ENCODE results near the gene SHOC1.

SHOC1 gene

DNA sequence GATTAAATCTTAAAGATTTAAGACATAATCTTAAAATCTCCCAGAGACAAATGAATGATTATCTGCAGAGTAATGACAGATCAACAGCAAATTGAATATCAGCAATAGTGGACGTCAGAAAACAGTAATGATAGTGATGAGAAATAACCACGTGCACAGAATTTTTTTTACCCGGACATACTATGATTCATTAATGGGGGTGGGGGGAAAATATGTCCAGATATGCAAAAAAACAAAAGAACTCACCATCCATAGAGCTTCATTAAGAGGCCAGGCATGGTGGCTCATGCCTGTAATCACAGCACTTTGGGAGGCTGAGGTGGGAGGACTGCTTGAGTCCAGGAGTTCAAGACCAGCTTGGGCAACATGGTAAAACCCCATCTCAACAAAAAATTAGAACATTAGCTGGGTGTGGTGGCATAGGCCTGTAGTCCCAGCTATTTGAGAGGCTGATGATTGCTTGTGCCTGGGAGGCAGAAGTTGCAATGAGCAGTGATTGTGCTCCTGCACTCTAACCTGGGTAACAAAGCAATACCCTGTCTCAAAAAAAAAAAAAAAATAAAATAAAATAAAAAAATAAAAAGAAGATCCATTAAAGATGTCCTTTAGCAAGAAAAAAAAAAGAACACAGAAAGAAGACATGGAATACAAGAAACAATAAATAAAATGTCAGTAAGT is 30.9 kb upstream of the SHOC1 start:
- Histone ChIP-seq H3K4me1 (ENCODE audit: low read length) (peaks cover 24% of the 10 kb centered on the region), H3K79me2 (ENCODE audit: low read length) (no peaks in the 10 kb centered on the region), H2AFZ (ENCODE audit: low read depth, low read length) (no peak overlapping the region), H3K4me2 (ENCODE audit: low read length) (no peak overlapping the region), H3K27me3 (ENCODE audit: low read depth, low read length) (no peaks in the 10 kb centered on the region), H3K36me3 (replicated peaks; ENCODE audit: low read depth, low read length) (no peaks in the 10 kb centered on the region), H3K9ac (ENCODE audit: low read length) (no peak overlapping the region), H4K20me1 (ENCODE audit: insufficient read depth, low read length) (no peaks in the 10 kb centered on the region), H3K27ac (ENCODE audit: low read length) (no peak overlapping the region), H3K4me3 (ENCODE audit: low read length) (no peak overlapping the region), H3K9me3 (ENCODE audit: insufficient read depth, low read length) (no peaks in the 10 kb centered on the region)
- TF ChIP-seq, protein P1, sequence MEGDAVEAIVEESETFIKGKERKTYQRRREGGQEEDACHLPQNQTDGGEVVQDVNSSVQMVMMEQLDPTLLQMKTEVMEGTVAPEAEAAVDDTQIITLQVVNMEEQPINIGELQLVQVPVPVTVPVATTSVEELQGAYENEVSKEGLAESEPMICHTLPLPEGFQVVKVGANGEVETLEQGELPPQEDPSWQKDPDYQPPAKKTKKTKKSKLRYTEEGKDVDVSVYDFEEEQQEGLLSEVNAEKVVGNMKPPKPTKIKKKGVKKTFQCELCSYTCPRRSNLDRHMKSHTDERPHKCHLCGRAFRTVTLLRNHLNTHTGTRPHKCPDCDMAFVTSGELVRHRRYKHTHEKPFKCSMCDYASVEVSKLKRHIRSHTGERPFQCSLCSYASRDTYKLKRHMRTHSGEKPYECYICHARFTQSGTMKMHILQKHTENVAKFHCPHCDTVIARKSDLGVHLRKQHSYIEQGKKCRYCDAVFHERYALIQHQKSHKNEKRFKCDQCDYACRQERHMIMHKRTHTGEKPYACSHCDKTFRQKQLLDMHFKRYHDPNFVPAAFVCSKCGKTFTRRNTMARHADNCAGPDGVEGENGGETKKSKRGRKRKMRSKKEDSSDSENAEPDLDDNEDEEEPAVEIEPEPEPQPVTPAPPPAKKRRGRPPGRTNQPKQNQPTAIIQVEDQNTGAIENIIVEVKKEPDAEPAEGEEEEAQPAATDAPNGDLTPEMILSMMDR (IDR thresholded peaks at IDR 0.05; ENCODE audit: low read depth, low read length), result no peak
- TF ChIP-seq EZH2phosphoT487 (IDR thresholded peaks at IDR 0.05; ENCODE audit: low read depth), result no peak

DNA sequence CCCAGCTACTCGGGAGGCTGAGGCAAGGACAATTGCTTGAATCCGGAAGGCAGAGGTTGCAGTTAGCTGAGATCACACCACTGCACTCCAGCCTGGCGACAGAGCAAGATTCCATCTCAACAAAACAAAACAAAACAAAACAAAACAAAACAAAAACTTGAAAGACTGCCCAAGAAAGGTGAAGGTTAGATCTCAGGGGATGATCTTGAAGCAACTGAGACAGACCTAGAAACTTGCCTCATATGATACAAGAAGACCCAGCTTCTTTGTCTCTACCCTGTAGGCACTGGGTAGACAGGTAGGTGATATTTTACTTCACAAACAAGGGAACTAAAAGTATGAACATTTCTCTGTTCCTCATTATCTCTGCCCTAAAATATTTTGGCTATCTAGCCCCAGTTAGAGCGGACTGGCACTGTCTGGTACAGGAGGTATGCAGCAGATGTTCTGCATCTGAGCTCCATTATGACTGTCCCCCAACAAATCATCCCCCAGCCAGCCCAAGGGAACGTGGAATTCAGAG is 26.3 kb upstream of the SHOC1 start:
- TF ChIP-seq EZH2phosphoT487 (IDR thresholded peaks at IDR 0.05; ENCODE audit: low read depth), result no peak
- TF ChIP-seq, protein P1 (IDR thresholded peaks at IDR 0.05; ENCODE audit: low read depth, low read length), result no peak
- Histone ChIP-seq H4K20me1 (ENCODE audit: insufficient read depth, low read length) (no peaks in the 10 kb centered on the region), H2AFZ (ENCODE audit: low read depth, low read length) (no peak overlapping the region), H3K4me1 (ENCODE audit: low read length) (peaks cover 22% of the 10 kb centered on the region), H3K79me2 (ENCODE audit: low read length) (no peaks in the 10 kb centered on the region), H3K36me3 (replicated peaks; ENCODE audit: low read depth, low read length) (no peaks in the 10 kb centered on the region), H3K27me3 (ENCODE audit: low read depth, low read length) (no peaks in the 10 kb centered on the region), H3K4me2 (ENCODE audit: low read length) (peak overlapping the region; percentile 53), H3K4me3 (ENCODE audit: low read length) (no peak overlapping the region), H3K9me3 (ENCODE audit: insufficient read depth, low read length) (no peaks in the 10 kb centered on the region), H3K9ac (ENCODE audit: low read length) (peak overlapping the region; percentile 8; the same call in 1 of the 2 replicates), H3K27ac (ENCODE audit: low read length) (peak overlapping the region; percentile 46)

DNA sequence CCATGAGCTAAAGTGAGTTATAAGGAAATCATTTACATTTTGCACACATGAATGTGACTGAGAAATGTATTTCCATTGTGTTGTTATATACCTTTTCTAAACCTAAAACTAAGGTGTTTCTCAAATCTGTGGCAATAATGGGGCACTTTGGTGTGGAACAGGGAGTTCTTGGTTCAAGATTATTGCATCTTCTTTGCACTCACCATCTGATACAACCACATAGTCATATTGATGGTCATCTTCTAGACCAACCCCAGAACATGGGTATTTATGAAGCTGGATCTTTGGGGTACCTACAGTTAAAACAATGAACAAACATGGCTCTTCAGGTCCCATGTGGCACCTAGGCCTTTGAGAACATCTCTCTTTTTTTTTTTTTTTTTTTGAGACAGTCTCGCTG is 24.6 kb upstream of the SHOC1 start:
- Histone ChIP-seq H3K36me3 (replicated peaks; ENCODE audit: low read depth, low read length) (no peaks in the 10 kb centered on the region), H3K9me3 (ENCODE audit: insufficient read depth, low read length) (no peaks in the 10 kb centered on the region), H3K9ac (ENCODE audit: low read length) (no peak overlapping the region), H3K27ac (ENCODE audit: low read length) (no peak overlapping the region), H3K79me2 (ENCODE audit: low read length) (no peaks in the 10 kb centered on the region), H4K20me1 (ENCODE audit: insufficient read depth, low read length) (no peaks in the 10 kb centered on the region), H3K4me3 (ENCODE audit: low read length) (no peak overlapping the region), H3K4me1 (ENCODE audit: low read length) (peaks cover 17% of the 10 kb centered on the region), H2AFZ (ENCODE audit: low read depth, low read length) (no peak overlapping the region), H3K4me2 (ENCODE audit: low read length) (no peak overlapping the region), H3K27me3 (ENCODE audit: low read depth, low read length) (no peaks in the 10 kb centered on the region)
- TF ChIP-seq EZH2phosphoT487 (IDR thresholded peaks at IDR 0.05; ENCODE audit: low read depth), result no peak
- TF ChIP-seq, protein P1 (IDR thresholded peaks at IDR 0.05; ENCODE audit: low read depth, low read length), result no peak

- peaks cover 3% of the 10 kb centered on the region for H3K4me1 ChIP-seq (ENCODE audit: low read length)
- no peak overlapping the region for H3K27ac ChIP-seq (ENCODE audit: low read length)
- H3K36me3 ChIP-seq (replicated peaks; ENCODE audit: low read depth, low read length), result no peaks in the 10 kb centered on the region
- no peak overlapping the region for H2AFZ ChIP-seq (ENCODE audit: low read depth, low read length)
- no peak for TF ChIP-seq EZH2phosphoT487 (IDR thresholded peaks at IDR 0.05; ENCODE audit: low read depth)
- TF ChIP-seq, protein P1 (IDR thresholded peaks at IDR 0.05; ENCODE audit: low read depth, low read length), result no peak
- H3K4me3 ChIP-seq (ENCODE audit: low read length), result no peak overlapping the region
- H3K4me2 ChIP-seq (ENCODE audit: low read length), result no peak overlapping the region
- H3K9me3 ChIP-seq (ENCODE audit: insufficient read depth, low read length), result no peaks in the 10 kb centered on the region
- no peaks in the 10 kb centered on the region for H4K20me1 ChIP-seq (ENCODE audit: insufficient read depth, low read length)
- H3K9ac ChIP-seq (ENCODE audit: low read length), result no peak overlapping the region
- no peaks in the 10 kb centered on the region for H3K27me3 ChIP-seq (ENCODE audit: low read depth, low read length)
- no peaks in the 10 kb centered on the region for H3K79me2 ChIP-seq (ENCODE audit: low read length)
These were observed 20.7 kb upstream of the SHOC1 start for GRCh38 chr9:111815285-111816070.
